Mucosa of stomach (tissue), 1 donor: ENCODE measurements around the gene PARPBP.

ENCODE experiments used
- H3K27me3 ChIP-seq: one replicate; pipeline ENCODE4 v1.7.0; 2013; ENCODE audit warnings: mild to moderate bottlenecking, low read length; ENCODE audit not compliant: control insufficient read depth, insufficient read depth
- H3K36me3 ChIP-seq: one replicate; pipeline ENCODE4 v1.7.0; 2013; ENCODE audit warnings: low read length; ENCODE audit not compliant: control insufficient read depth, insufficient read depth
- H3K4me1 ChIP-seq: one replicate; pipeline ENCODE4 v1.7.0; 2013; ENCODE audit warnings: mild to moderate bottlenecking, low read length; ENCODE audit not compliant: control insufficient read depth, insufficient read depth
- H3K4me3 ChIP-seq: one replicate; pipeline ENCODE4 v1.7.0; 2013; ENCODE audit warnings: low read length
- H3K9ac ChIP-seq: one replicate; pipeline ENCODE4 v1.7.0; 2013; ENCODE audit warnings: mild to moderate bottlenecking, low read length, moderate library complexity
- H3K9me3 ChIP-seq: one replicate; pipeline ENCODE4 v1.7.0; 2013; ENCODE audit warnings: mild to moderate bottlenecking, low read length, moderate library complexity; ENCODE audit not compliant: control insufficient read depth
- donor health status: Pancreatic carcinoma.

PARPBP gene

DNA sequence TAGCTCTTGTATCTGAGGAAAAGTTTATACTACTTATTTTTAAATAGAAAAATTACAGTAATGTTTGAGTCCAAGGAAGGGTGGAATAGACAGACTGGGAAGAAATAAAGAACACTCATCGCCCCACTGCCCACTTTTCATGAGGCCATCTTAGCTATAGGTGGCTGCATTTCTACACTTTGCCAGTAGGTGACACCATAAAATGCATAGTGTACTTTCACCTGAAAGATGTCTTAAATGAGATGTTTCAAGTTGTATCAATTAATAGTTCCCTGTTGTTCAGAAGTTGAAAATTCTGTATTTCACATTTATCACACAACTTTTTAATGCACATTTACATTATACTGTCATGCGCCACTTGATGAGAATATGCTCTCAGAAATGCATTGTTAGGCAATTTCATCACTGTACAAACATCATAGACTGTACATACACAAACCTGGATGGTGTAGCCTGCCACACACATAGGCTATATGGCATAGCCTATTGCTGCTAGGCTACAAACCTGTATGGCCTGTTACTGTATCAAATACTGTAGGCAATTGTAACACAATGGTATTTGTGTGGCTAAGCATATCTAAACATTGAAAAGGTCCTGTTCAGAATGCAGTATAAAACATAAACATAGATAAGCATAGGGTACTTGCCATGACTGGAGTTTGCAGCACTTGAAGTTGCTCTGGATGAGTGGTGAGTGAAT, 50.1 kb downstream of the PARPBP start:
- Histone ChIP-seq H3K4me1 (peaks cover 4% of the 10 kb centered on the region), H3K36me3 (no peaks in the 10 kb centered on the region), H3K9ac (no peak overlapping the region), H3K27me3 (no peaks in the 10 kb centered on the region), H3K9me3 (no peaks in the 10 kb centered on the region), H3K4me3 (no peak overlapping the region)

DNA sequence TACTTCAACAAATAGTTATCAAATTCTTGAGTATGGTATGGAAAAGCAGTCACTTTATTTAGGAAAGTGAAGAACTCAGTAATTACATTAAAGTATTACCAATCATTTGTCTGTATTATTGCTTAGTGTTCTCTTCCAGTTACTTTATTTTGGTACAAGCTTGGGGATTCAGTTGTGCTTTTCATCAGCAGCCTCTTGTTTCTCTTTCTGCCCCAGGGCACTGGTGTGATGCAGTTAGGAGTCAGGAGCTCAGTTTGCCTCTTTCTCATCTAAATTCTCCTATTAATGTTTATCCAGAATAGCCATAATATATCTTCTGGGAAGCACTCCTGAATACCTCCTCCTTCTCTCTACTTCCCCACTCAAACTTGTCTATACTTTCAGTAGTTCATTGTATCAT, 52.0 kb downstream of the PARPBP start:
- H3K27me3 ChIP-seq, result no peaks in the 10 kb centered on the region
- no peaks in the 10 kb centered on the region for H3K36me3 ChIP-seq
- H3K9ac ChIP-seq, result no peak overlapping the region
- peaks cover 4% of the 10 kb centered on the region for H3K4me1 ChIP-seq
- H3K4me3 ChIP-seq, result no peak overlapping the region
- H3K9me3 ChIP-seq, result no peaks in the 10 kb centered on the region

DNA sequence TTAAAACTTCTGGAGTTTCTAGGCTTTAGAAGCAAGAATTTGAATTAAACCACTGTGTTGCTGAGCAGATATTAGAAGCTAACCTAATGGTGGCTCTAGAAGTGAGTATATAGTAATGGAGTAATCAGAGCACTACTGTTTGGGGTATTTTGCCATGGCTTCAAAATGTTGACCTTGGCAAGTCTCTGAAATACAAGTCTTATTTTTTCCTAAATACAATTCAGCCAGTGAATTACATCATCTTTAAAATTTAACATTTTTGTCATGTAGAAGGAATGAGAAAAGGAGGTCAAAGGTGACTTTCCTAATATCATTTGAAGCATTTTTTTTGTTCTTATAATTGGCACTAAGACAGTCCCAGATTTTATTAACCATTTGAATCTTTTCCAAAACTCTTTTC, 52.5 kb downstream of the PARPBP start:
- peaks cover 4% of the 10 kb centered on the region for H3K4me1 ChIP-seq
- no peaks in the 10 kb centered on the region for H3K36me3 ChIP-seq
- H3K4me3 ChIP-seq, result no peak overlapping the region
- H3K9ac ChIP-seq, result no peak overlapping the region
- no peaks in the 10 kb centered on the region for H3K9me3 ChIP-seq
- H3K27me3 ChIP-seq, result no peaks in the 10 kb centered on the region

DNA sequence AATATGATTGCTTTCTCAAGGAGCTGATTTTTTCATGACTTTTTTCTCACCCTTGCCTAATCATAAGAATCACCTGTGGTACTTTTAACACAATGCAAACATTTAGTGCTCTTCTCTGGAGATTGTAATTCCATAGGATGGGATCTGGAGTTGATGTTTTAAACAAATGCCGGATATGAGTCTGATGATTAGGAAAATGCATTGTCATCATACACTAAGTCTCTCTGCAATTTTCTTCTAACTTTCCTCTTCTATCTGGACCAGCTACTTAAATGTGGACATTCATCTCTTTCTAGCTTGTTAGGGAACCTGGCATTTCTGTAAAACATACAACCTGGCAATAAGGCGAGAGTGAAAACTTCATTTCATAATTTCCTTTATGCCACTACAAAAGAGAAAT, 54.1 kb downstream of the PARPBP start:
- Histone ChIP-seq H3K9me3 (no peaks in the 10 kb centered on the region), H3K4me1 (peaks cover 4% of the 10 kb centered on the region), H3K27me3 (no peaks in the 10 kb centered on the region), H3K4me3 (no peak overlapping the region), H3K36me3 (no peaks in the 10 kb centered on the region), H3K9ac (no peak overlapping the region)

DNA sequence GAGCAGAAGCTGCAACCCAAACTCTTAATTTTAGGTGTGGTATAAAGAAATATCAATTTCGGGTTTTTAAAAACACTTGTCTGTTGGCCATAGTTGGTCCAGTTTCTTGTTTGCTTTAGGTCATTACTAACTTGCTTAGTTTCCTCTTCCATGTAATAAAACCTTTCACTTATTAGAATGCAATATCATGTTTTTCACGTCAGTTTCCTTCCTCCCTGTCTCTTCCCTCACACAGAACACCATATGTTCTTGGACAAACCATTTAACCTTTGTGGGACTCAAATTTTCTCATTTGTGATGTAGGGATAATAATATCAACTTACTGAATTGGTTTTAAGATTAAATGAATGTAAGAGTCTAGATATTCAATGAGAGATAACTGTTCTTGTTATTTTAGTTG, 54.8 kb downstream of the PARPBP start:
- H3K36me3 ChIP-seq, result no peaks in the 10 kb centered on the region
- H3K27me3 ChIP-seq, result no peaks in the 10 kb centered on the region
- no peak overlapping the region for H3K4me3 ChIP-seq
- no peaks in the 10 kb centered on the region for H3K9me3 ChIP-seq
- H3K9ac ChIP-seq, result no peak overlapping the region
- peaks cover 4% of the 10 kb centered on the region for H3K4me1 ChIP-seq

DNA sequence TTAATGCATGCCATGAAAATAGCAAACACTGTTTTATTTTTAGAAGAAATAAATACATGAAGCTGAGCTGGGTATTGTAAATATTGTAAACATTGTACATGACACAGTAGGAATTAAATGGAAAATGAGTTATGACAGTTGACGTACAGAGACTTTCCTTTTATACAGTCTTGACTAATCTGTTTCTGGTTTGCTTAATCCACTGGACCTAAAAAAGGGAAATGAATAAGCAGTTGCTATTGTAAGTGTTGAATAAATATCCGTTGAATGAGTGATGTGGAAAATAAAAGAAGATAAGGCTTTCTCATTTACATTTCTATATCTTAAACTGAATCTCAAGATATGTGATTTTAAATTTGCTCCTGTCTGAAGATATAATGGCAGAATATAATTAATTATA, 62.7 kb downstream of the PARPBP start:
- Histone ChIP-seq H3K36me3 (no peaks in the 10 kb centered on the region), H3K4me1 (no peaks in the 10 kb centered on the region), H3K27me3 (no peaks in the 10 kb centered on the region), H3K9me3 (no peaks in the 10 kb centered on the region), H3K9ac (no peak overlapping the region), H3K4me3 (no peak overlapping the region)

DNA sequence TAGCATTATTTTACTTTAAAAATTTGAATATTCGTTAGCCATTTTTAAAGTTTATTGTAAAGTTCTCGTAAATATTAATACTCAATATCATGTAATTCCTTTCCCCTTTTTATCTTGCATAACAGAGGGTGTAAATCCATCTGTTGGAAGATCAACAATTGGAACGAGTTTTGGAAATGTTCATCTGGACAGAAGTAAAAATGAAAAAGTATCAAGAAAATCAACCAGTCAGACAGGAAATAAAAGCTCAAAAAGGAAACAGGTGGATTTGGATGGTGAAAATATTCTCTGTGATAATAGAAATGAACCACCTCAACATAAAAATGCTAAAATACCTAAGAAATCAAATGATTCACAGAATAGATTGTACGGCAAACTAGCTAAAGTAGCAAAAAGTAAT, 75.8 kb downstream of the PARPBP start:
- H3K9ac ChIP-seq, result no peak overlapping the region
- no peak overlapping the region for H3K4me3 ChIP-seq
- H3K36me3 ChIP-seq, result no peaks in the 10 kb centered on the region
- H3K4me1 ChIP-seq, result no peaks in the 10 kb centered on the region
- no peaks in the 10 kb centered on the region for H3K9me3 ChIP-seq
- no peaks in the 10 kb centered on the region for H3K27me3 ChIP-seq

DNA sequence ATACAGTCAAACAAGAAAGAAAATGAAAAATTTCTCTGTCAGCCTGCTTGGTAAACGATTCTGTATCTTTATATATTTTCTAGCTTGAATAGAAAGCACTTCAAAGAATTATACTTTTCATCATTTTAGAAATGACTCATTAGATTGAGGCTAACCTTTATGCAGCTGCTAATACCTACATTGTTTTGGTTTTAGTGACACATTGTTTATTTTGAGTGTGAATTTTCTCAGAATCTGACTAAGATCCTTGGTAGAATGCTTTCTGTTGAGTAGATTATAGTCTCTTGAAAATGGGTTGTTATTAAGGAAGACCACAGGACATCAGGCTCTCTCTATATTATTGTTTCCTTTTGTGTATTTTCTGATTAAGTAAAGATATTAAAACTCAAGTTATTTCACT, 77.8 kb downstream of the PARPBP start, which contains the start of gene PMCH:
Gene PMCH, minus strand, starts transcription at position 45 of the 400 bp plus-strand sequence. CDS start 63 bp downstream, outside the sequence.
- Histone ChIP-seq H3K27me3 (no peaks in the 10 kb centered on the region), H3K4me1 (no peaks in the 10 kb centered on the region), H3K9me3 (no peaks in the 10 kb centered on the region), H3K9ac (no peak within 1 kb of the TSS), H3K36me3 (no peaks in the 10 kb centered on the region), H3K4me3 (no peak within 1 kb of the TSS)

DNA sequence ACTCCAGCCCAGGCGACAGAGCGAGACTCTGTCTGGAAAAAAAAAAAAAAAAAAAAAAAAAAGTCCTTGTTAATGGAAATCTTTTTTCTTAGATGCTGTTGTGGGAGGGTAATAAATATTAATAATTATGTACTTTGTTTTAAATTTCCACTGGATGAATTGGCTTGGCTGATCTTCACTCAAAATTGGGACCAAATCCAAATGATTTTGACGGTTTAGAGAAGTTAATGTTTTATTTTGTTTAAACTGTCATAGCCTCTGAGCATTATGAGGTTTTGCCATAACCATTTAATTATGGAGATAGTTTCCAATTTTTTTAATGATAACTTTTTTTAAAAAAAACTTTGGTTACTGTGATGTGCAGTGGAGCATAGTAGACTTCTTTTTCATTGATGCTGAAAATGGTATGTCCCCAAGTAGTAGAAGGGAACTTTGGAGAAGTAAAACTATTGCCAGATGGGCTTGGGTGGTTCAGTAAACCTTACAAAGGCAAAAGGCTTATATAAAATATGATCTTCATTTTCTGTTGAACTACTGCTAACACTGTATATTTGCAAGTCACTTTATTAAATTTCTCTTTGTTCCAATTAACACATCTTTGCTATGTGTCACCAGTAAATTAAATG, 81.6 kb downstream of the PARPBP start:
- no peaks in the 10 kb centered on the region for H3K9me3 ChIP-seq
- no peak overlapping the region for H3K9ac ChIP-seq
- no peaks in the 10 kb centered on the region for H3K4me1 ChIP-seq
- H3K4me3 ChIP-seq, result no peak overlapping the region
- no peaks in the 10 kb centered on the region for H3K27me3 ChIP-seq
- no peaks in the 10 kb centered on the region for H3K36me3 ChIP-seq

DNA sequence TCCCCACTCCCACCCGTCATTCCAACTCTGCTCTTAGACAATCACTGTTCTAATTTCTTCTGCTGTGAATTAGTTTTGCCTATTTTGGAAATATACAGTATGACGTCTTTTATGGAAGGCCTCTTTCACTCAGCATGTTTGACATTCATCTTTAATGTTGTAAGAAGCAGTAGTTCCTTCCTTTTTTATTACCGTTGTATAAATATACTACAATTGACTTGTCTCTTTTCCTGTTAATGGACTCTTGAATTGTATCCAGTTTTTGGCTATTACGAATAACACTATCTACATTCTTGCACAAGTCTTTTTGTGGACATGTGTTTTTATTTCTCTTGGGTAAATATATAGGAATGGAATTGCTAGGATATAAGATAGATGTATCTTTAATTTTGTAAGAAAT, 82.6 kb downstream of the PARPBP start:
- Histone ChIP-seq H3K27me3 (no peaks in the 10 kb centered on the region), H3K36me3 (no peaks in the 10 kb centered on the region), H3K9me3 (no peaks in the 10 kb centered on the region), H3K4me1 (no peaks in the 10 kb centered on the region), H3K9ac (no peak overlapping the region), H3K4me3 (no peak overlapping the region)

DNA sequence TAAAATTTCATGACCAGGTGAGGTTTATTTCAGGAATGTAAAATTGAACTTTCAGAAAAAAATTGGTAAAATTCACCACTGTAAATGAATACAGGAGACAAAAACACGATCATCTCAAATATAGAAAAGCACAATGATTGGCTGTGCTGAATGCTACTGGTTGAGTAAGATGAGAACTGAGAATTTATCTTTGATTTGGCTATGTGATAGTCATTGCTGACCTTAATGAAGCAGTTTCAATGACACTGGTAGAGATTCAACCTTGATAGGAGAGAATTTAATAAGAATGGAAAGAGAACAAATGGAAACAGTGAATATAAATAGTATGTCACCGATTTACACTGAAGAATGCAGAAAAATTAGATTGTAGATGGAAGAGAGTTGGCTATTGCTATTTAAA, 84.0 kb downstream of the PARPBP start:
- no peaks in the 10 kb centered on the region for H3K27me3 ChIP-seq
- H3K4me1 ChIP-seq, result no peaks in the 10 kb centered on the region
- H3K4me3 ChIP-seq, result no peak overlapping the region
- H3K9ac ChIP-seq, result no peak overlapping the region
- no peaks in the 10 kb centered on the region for H3K36me3 ChIP-seq
- H3K9me3 ChIP-seq, result no peaks in the 10 kb centered on the region

DNA sequence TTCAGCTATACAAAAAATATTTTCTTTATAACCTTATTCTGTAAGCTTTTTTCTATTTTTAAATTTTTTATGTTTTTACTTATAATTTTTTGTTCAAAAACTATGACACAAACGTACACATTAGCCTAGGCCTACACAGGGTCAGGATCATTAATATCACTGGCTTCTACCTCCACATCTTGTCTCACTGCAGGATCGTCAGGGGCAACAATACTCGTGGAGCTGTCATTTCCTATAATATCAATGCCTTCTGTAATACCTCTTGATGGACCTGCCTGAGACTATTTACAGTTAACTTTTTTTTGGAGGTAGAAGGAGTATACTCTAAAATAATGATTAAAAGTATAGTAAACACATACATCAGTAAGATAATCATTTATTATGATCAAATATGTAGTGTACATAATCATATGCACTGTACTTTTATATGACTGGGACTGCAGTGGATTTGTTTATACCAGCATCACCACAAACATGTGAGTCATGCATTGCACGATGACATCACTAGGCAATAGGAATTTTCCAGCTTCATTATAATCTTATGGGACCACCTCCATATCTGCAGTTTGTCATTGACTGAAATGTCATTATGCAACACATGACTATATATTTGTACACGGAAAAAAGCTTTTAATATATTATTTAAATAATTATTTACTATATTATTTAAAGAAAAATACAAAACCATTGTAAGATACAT, 96.2 kb downstream of the PARPBP start:
- Histone ChIP-seq H3K4me1 (no peaks in the 10 kb centered on the region), H3K36me3 (no peaks in the 10 kb centered on the region), H3K9me3 (no peaks in the 10 kb centered on the region), H3K4me3 (no peak overlapping the region), H3K27me3 (no peaks in the 10 kb centered on the region), H3K9ac (no peak overlapping the region)
